Chondrocyte (in vitro differentiated cells): Measurements from ENCODE around the gene TMED1. TPM values are rescaled to one million over a fixed set of nuclear protein-coding genes. Genes with fewer than 3 reads are reported as not detected.

Experiments used
- DNase-seq: peaks from one replicate; pipeline ENCODE4 v3.0.0; 2021; ENCODE audit warnings: mixed read lengths, low spot score
- H3K27ac Mint-ChIP-seq: one replicate; pipeline ENCODE4 v1.8.0; 2021; ENCODE audit warnings: mild to moderate bottlenecking, moderate library complexity, mixed read lengths; ENCODE audit not compliant: unreplicated experiment
- H3K27me3 Mint-ChIP-seq: 2 replicates; pipeline ENCODE4 v1.8.0; 2021; ENCODE audit warnings: low read depth, mixed read lengths
- H3K36me3 Mint-ChIP-seq: 2 replicates; pipeline ENCODE4 v1.8.0; 2021; ENCODE audit warnings: low read depth, mixed read lengths
- H3K4me1 Mint-ChIP-seq: 2 replicates; pipeline ENCODE4 v1.8.0; 2021; ENCODE audit warnings: low read depth, mild to moderate bottlenecking, mixed read lengths
- H3K4me3 Mint-ChIP-seq: one replicate; pipeline ENCODE4 v1.8.0; 2021; ENCODE audit warnings: mild to moderate bottlenecking, moderate library complexity, mixed read lengths; ENCODE audit not compliant: unreplicated experiment
- H3K9me3 Mint-ChIP-seq: 2 replicates; pipeline ENCODE4 v1.8.0; 2021; ENCODE audit warnings: low read depth, mixed read lengths
- CTCF ChIP-seq: fragments of 200-600 bp; sonication (generic); IDR thresholded peaks from 2 replicates; pipeline ENCODE4 v1.5.0; 2021; ENCODE audit warnings: antibody characterized with exemption, mild to moderate bottlenecking, moderate library complexity
- total RNA-seq: library from RNA; stranded (reverse); gene quantifications from 3 replicates; pipeline ENCODE4 v1.2.1, GENCODE V29; 2021

The TMED1 gene
- total RNA-seq, 1 donor from 2014 or later = 29.1 TPM

DNA sequence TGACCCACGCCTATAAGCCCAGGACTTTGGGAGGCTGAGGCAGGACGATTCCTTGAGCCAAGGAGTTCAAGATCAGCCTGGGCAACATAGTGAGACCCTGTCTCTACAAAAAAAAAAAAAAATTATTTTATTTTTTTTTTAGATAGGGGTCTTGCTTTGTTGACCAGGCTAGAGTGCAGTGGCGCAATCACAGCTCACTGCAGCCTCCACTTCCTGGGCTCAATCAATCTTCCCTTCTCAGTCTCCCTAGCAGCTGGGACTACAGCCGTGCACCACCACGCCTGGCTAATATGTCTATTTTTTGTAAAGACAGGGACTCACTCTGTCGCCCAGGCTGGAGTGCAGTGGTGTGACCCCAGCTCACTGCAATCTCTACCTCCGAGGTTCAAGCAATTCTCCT, 16.9 kb upstream of the TMED1 start:
- Mint-ChIP-seq H3K27ac (no peak overlapping the region), H3K9me3 (no peaks in the 10 kb centered on the region), H3K36me3 (no peaks in the 10 kb centered on the region), H3K4me3 (no peak overlapping the region), H3K27me3 (no peaks in the 10 kb centered on the region), H3K4me1 (peaks cover 4% of the 10 kb centered on the region)
- DNase-seq = no peak
- no peak for TF ChIP-seq CTCF

DNA sequence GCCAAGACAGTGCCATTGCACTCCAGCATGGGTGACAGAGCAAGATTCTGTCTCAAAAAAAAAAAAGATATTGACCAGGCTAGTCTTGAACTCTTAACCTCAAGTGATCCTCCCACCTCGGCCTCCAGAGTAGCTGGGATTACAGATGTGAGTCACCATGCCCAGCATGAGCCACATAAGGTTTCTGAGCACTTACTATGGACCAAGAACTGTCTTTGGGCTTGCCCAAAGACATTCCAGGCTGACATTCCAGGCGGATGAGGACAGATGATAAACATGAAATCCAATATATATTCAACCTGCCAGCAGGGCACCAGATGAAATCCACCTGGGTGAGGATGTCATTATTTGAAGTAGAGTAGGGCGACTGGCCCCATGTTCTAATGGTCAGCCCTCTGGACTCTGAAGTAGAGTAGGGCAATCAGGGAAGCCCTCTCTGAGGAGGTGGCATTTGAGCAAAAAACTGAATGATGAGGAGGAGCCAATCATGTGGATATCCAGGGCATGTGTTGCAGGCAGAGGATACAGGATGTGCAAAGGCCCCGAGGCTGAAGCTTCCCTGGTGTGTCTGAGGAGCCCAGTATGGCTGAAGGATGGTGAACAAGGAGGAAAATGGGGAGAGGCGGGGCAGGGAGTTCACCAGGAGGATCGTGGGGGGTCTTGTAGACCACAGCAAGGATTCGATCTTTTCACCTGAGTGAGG, 16.2 kb upstream of the TMED1 start:
- Mint-ChIP-seq H3K36me3 (no peaks in the 10 kb centered on the region), H3K4me1 (peaks cover 4% of the 10 kb centered on the region), H3K27me3 (no peaks in the 10 kb centered on the region), H3K4me3 (no peak overlapping the region), H3K9me3 (no peaks in the 10 kb centered on the region), H3K27ac (peak overlapping the region; percentile 39)
- no peak for TF ChIP-seq CTCF
- DNase-seq = no peak

DNA sequence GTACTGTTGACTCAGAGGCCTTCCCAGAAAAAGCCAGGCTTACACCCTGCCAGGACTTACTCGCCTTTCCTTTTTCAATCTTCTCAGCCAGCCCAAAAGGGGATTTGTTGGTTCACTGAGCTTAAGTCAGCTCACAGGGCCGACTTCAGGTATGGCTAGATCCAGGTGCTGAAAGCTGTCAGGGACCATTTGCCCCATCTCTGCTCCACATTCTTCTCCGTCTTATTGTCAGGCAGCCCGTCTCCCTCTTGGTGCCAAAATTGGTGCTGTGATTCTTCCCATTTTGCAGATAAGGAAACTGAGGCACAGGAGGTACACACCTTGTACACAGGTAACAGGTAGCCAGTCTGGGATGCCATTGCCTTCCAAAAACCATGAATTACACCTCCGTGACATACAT, 14.6 kb upstream of the TMED1 start:
- Mint-ChIP-seq H3K27ac (no peak overlapping the region), H3K4me1 (peaks cover 4% of the 10 kb centered on the region), H3K36me3 (peaks cover 4% of the 10 kb centered on the region), H3K27me3 (no peaks in the 10 kb centered on the region), H3K9me3 (peaks cover 8% of the 10 kb centered on the region), H3K4me3 (no peak overlapping the region)
- no peak for DNase-seq
- TF ChIP-seq CTCF = no peak

GRCh38 chr19:10848230-10848856, 12.3 kb upstream of the TMED1 start, which contains the start of gene C19orf38:
Gene C19orf38 (plus strand): TSS chr19:10848415. CDS start chr19:10848509, 94 bp downstream.
- H3K4me1 Mint-ChIP-seq = peaks cover 4% of the 10 kb centered on the region
- H3K9me3 Mint-ChIP-seq = peaks cover 12% of the 10 kb centered on the region
- no peak for DNase-seq
- H3K36me3 Mint-ChIP-seq = peaks cover 4% of the 10 kb centered on the region
- H3K27ac Mint-ChIP-seq = no peak within 1 kb of the TSS
- H3K27me3 Mint-ChIP-seq = no peaks in the 10 kb centered on the region
- TF ChIP-seq CTCF = no peak
- no peak within 1 kb of the TSS for H3K4me3 Mint-ChIP-seq

DNA sequence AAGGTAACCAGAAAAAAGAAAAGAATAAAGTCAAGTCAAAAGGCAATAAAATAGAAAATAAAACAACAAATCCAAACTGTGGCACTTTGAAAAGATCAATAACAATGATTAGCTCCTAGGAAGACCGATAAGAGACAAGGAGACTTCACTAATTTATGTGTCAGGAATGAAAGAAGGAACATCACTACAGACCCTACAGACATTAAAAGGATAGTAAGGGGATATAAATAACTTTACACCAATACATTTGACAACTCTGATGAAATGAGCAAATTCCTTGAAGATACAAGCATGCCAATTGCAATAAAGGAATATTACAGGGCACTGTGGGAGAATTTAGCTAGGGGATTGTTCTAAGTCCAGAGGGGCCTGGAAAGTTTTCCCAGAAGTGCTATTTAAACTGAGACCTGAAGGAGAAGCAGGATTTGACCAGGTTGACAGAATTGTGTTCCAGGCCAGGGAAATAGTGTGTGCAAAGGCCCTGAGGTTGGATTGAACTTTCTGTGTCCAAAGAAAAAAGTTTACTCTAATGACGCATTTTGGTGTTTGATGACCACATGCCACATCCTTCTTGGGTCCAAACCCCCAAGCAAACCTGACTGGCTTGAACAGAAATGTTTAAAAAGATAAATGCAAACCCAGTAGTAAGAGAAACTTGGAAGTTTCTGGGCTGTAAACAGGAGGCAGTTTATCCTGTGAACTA, 10.6 kb upstream of the TMED1 start:
- no peak overlapping the region for H3K4me3 Mint-ChIP-seq
- peaks cover 4% of the 10 kb centered on the region for H3K36me3 Mint-ChIP-seq
- no peak for TF ChIP-seq CTCF
- H3K4me1 Mint-ChIP-seq = no peaks in the 10 kb centered on the region
- H3K27me3 Mint-ChIP-seq = no peaks in the 10 kb centered on the region
- DNase-seq = no peak
- H3K27ac Mint-ChIP-seq = no peak overlapping the region
- peaks cover 12% of the 10 kb centered on the region for H3K9me3 Mint-ChIP-seq
